Erythroblast (primary cell): ENCODE data around the gene ITPKB.
"Not testable (repeated sequence)": the region's sequence is repeated elsewhere in the genome, so short reads cannot be mapped to it uniquely, and the experiment has no call there.

ENCODE experiments used
- GATA1 ChIP-seq: IDR thresholded peaks from 2 replicates; pipeline ENCODE4 v1.6.1; 2011; ENCODE audit warnings: low read depth, mild to moderate bottlenecking, control low read depth, low read length, moderate library complexity
- POLR2A ChIP-seq: IDR thresholded peaks from 2 replicates; pipeline ENCODE4 v1.6.1; 2011; ENCODE audit warnings: mild to moderate bottlenecking, low read length

GRCh38 chr1:226611980-226612379, 127.1 kb downstream of the ITPKB start:
- TF ChIP-seq POLR2A, GATA1: not testable (repeated sequence)
